GM23338 (cell line): ENCODE results near the gene GLYATL2. TPM values are rescaled to one million over a fixed set of nuclear protein-coding genes. Genes with fewer than 3 reads are reported as not detected.

ENCODE experiments used
- ATAC-seq: fragments of 200-7000 bp; cut with Tn5 transposase; 3 replicates; pipeline ENCODE4 v1.9.1; 2020
- DNase-seq: peaks from one replicate; pipeline ENCODE4 v3.0.0-alpha.2; 2015; ENCODE audit warnings: low spot score
- H2AFZ ChIP-seq: fragments of 200-600 bp; sonication (generic); 2 replicates; pipeline ENCODE4 v1.8.0; 2016; ENCODE audit warnings: antibody characterized with exemption, mild to moderate bottlenecking, moderate library complexity
- H3F3A ChIP-seq: fragments of 200-600 bp; sonication (generic); replicated peaks from 2 replicates; pipeline ENCODE4 v1.8.0; 2017; ENCODE audit warnings: antibody characterized with exemption, mixed run types, low read depth
- H3K27ac ChIP-seq: fragments of 200-600 bp; sonication (generic); 2 replicates; pipeline ENCODE4 v1.6.1; 2016; ENCODE audit warnings: low read depth
- H3K27me3 ChIP-seq: fragments of 200-600 bp; sonication (generic); 2 replicates; pipeline ENCODE4 v1.8.0; 2016; ENCODE audit warnings: mild to moderate bottlenecking, mixed run types, moderate library complexity; ENCODE audit not compliant: insufficient read depth
- H3K36me3 ChIP-seq: fragments of 200-600 bp; sonication (generic); 2 replicates; pipeline ENCODE4 v1.8.0; 2016; ENCODE audit warnings: mild to moderate bottlenecking; ENCODE audit not compliant: insufficient read depth
- H3K4me1 ChIP-seq: fragments of 200-600 bp; sonication (generic); 2 replicates; pipeline ENCODE4 v1.8.0; 2016; ENCODE audit warnings: mild to moderate bottlenecking, moderate library complexity; ENCODE audit not compliant: insufficient read depth
- H3K4me2 ChIP-seq: fragments of 200-600 bp; sonication (generic); 2 replicates; pipeline ENCODE4 v1.7.1; 2017; ENCODE audit warnings: mixed run types
- H3K4me3 ChIP-seq: fragments of 200-600 bp; sonication (generic); 2 replicates; pipeline ENCODE4 v1.6.1; 2016; ENCODE audit warnings: mixed run types
- H3K79me2 ChIP-seq: fragments of 200-600 bp; sonication (generic); replicated peaks from 2 replicates; pipeline ENCODE4 v1.8.0; 2017; ENCODE audit warnings: mild to moderate bottlenecking; ENCODE audit not compliant: insufficient read depth
- H3K9me2 ChIP-seq: fragments of 200-600 bp; sonication (generic); 2 replicates; pipeline ENCODE4 v1.8.0; 2017; ENCODE audit not compliant: insufficient read depth
- H4K20me1 ChIP-seq: fragments of 200-600 bp; sonication (generic); replicated peaks from 2 replicates; pipeline ENCODE4 v1.8.0; 2017; ENCODE audit warnings: mild to moderate bottlenecking; ENCODE audit not compliant: insufficient read depth
- H3K27ac Mint-ChIP-seq: 2 replicates; pipeline ENCODE4 v1.8.0; 2020; ENCODE audit warnings: inconsistent platforms, mild to moderate bottlenecking, moderate library complexity, mixed read lengths
- H3K27me3 Mint-ChIP-seq: 3 replicates; pipeline ENCODE4 v1.8.0; 2022; ENCODE audit warnings: low read depth, mild to moderate bottlenecking, moderate library complexity, mixed read lengths, inconsistent platforms; ENCODE audit not compliant: insufficient read depth, poor library complexity
- H3K36me3 Mint-ChIP-seq: 3 replicates; pipeline ENCODE4 v1.8.0; 2021; ENCODE audit warnings: low read depth, mild to moderate bottlenecking, inconsistent platforms, moderate library complexity, mixed read lengths
- H3K4me1 Mint-ChIP-seq: 3 replicates; pipeline ENCODE4 v1.8.0; 2020; ENCODE audit warnings: mild to moderate bottlenecking, inconsistent platforms, mixed read lengths
- H3K4me3 Mint-ChIP-seq: 3 replicates; pipeline ENCODE4 v1.8.0; 2021; ENCODE audit warnings: moderate library complexity, mild to moderate bottlenecking, inconsistent platforms, mixed read lengths
- H3K9me3 Mint-ChIP-seq: 3 replicates; pipeline ENCODE4 v1.8.0; 2020; ENCODE audit warnings: moderate library complexity, mild to moderate bottlenecking, inconsistent platforms, mixed read lengths
- CTCF ChIP-seq, 2 experiments: fragments of 200-600 bp in 1 of 2; sonication (generic) in 1 of 2; conservative IDR thresholded peaks; 2 replicates each; pipeline versions ENCODE4 v1.5.1 to v1.6.1; 2016 to 2017; ENCODE audit warnings: antibody characterized with exemption in 2 of 2, low read depth in 2 of 2, mild to moderate bottlenecking in 2 of 2, moderate library complexity in 1 of 2
- ETS1 ChIP-seq: IDR thresholded peaks from 2 replicates; pipeline ENCODE4 v1.6.1; 2016; ENCODE audit warnings: antibody characterized with exemption
- EZH2phosphoT487 ChIP-seq: fragments of 200-600 bp; sonication (generic); IDR thresholded peaks from one replicate; pipeline ENCODE4 v1.8.1; 2018; ENCODE audit warnings: antibody characterized with exemption; ENCODE audit not compliant: unreplicated experiment
- NANOG ChIP-seq: IDR thresholded peaks from 2 replicates; pipeline ENCODE4 v1.6.1; 2016; ENCODE audit warnings: antibody characterized with exemption, borderline replicate concordance
- POLR2AphosphoS5 ChIP-seq: IDR thresholded peaks from 2 replicates; pipeline ENCODE4 v1.6.1; 2016; ENCODE audit warnings: antibody characterized with exemption, low read depth
- STAT1 ChIP-seq: IDR thresholded peaks from one replicate; pipeline ENCODE4 v1.6.1; 2016; ENCODE audit warnings: antibody characterized with exemption; ENCODE audit not compliant: unreplicated experiment
- ZNF114 ChIP-seq: fragments of 250-450 bp; sonication (Bioruptor Pico); IDR thresholded peaks from 2 replicates; pipeline ENCODE4 v1.5.0; 2020; ENCODE audit warnings: mild to moderate bottlenecking, moderate library complexity
- ZNF462 ChIP-seq: fragments of 250-450 bp; sonication (Bioruptor Pico); IDR thresholded peaks from 2 replicates; pipeline ENCODE4 v1.5.0; 2020; ENCODE audit warnings: mild to moderate bottlenecking, moderate library complexity
- polyA plus RNA-seq: library from polyadenylated mRNA; unstranded; fragments of >200 nt; fragmentation: Nextera tagmentation; extraction: Ambion mirVana; gene quantifications from 2 replicates; pipeline ENCODE4 v1.2.1, GENCODE V29; 2016
- total RNA-seq: library from RNA; depleted of rRNA; stranded (reverse); fragments of >200 nt; shearing (Covaris generic); gene quantifications from 2 replicates; pipeline ENCODE4 v1.2.3, GENCODE V29; 2014

GLYATL2 gene
- total and polyA plus RNA-seq, 2 experiments from 2014 or later: 0.63 to 0.76 TPM

- TF ChIP-seq ZNF462: no peak
- TF ChIP-seq EZH2phosphoT487: no peak
- TF ChIP-seq CTCF (conservative IDR thresholded peaks at IDR 0.05; ENCODE audit: low read depth in 2 of 2): no peak
- no peak for TF ChIP-seq ZNF114
- TF ChIP-seq NANOG: no peak
- no peak for TF ChIP-seq POLR2AphosphoS5
- TF ChIP-seq STAT1: no peak
- TF ChIP-seq ETS1: no peak
Measured at GRCh38 chr11:58867556-58867955, 23.1 kb upstream of the GLYATL2 start (continued).

DNA sequence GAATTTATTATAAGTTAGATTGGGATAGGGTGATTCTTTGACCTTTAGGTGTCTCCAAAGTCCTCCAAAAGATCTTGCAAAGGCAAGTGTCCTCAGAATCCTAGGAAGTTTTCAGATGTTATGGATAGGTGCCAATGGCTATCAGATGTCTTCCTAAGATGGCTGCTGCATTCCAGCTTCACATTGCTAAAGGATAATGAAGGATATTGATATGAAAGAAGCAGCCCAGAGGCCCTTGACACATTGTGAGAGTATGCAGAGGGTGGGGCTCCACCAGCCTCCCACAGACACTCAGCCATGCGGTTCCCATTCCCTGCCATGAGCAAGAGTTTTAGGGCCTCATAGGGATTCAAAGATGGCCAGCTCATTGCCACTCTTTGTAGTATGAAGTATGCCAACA, 22.3 kb upstream of the GLYATL2 start:
- H3K27me3 ChIP-seq: no peaks in the 10 kb centered on the region
- H3K79me2 ChIP-seq: no peaks in the 10 kb centered on the region
- no peaks in the 10 kb centered on the region for H3F3A ChIP-seq
- no peaks in the 10 kb centered on the region for H3K9me2 ChIP-seq
- no peaks in the 10 kb centered on the region for H3K4me1 ChIP-seq
- Mint-ChIP-seq H3K27me3 (no peaks in the 10 kb centered on the region), H3K4me1 (no peaks in the 10 kb centered on the region), H3K36me3 (peaks cover 27% of the 10 kb centered on the region), H3K9me3 (peaks cover 86% of the 10 kb centered on the region), H3K4me3 (no peak overlapping the region), H3K27ac (no peak overlapping the region)
- H4K20me1 ChIP-seq: no peaks in the 10 kb centered on the region
- no peaks in the 10 kb centered on the region for H3K36me3 ChIP-seq
- no peak overlapping the region for H3K27ac ChIP-seq
- no peak overlapping the region for H2AFZ ChIP-seq
- ATAC-seq (no peak), DNase-seq (no peak)
- H3K4me2 ChIP-seq: no peak overlapping the region
- no peak overlapping the region for H3K4me3 ChIP-seq
- TF ChIP-seq POLR2AphosphoS5 (no peak), ZNF462 (no peak), NANOG (no peak)
